Hepatocyte (in vitro differentiated cells): ENCODE data around the gene ADAMTSL5.
"Not testable (repeated sequence)": the region's sequence is repeated elsewhere in the genome, so short reads cannot be mapped to it uniquely, and the experiment has no call there.

Experiments used
- CTCF ChIP-seq: fragments of 200-600 bp; sonication (generic); IDR thresholded peaks from 2 replicates; pipeline ENCODE4 v1.5.1; 2016; ENCODE audit warnings: antibody characterized with exemption, mild to moderate bottlenecking; ENCODE audit not compliant: poor library complexity
- EZH2 ChIP-seq: fragments of 200-600 bp; sonication (generic); IDR thresholded peaks from 2 replicates; pipeline ENCODE4 v1.6.1; 2016; ENCODE audit warnings: antibody characterized with exemption, mild to moderate bottlenecking, borderline replicate concordance
- EZH2phosphoT487 ChIP-seq: fragments of 200-600 bp; sonication (generic); IDR thresholded peaks from one replicate; pipeline ENCODE4 v1.6.1; 2018; ENCODE audit warnings: antibody characterized with exemption, mild to moderate bottlenecking, low read depth, moderate library complexity; ENCODE audit not compliant: unreplicated experiment, severe bottlenecking

- TF ChIP-seq CTCF, EZH2, EZH2phosphoT487: not testable (repeated sequence)
These were observed 35.8 kb downstream of the ADAMTSL5 start for GRCh38 chr19:1477056-1477455.
